Heart right ventricle (tissue), 16 donors: ENCODE measurements around the gene ZACN. TPM values are rescaled to one million over a fixed set of nuclear protein-coding genes. Genes with fewer than 3 reads are reported as not detected.

ENCODE experiments used
- ATAC-seq, 8 donors: fragments of 200-7000 bp; cut with Tn5 transposase; one replicate each; pipeline ENCODE4 v1.9.1; 2020; ENCODE audit warnings: mild to moderate bottlenecking in 8 of 8, moderate library complexity in 8 of 8, moderate number of reproducible peaks in 1 of 8
- DNase-seq, 2 donors: peaks; one replicate each; pipeline ENCODE4 v3.0.0-alpha.2; 2020
- H3K27ac ChIP-seq, 10 donors: fragments of 200-600 bp; sonication (generic) in 2 of 10; one replicate each; pipeline versions ENCODE4 v1.5.0 to v1.8.0; 2020 to 2022; ENCODE audit warnings: mild to moderate bottlenecking in 3 of 10
- H3K27me3 ChIP-seq, 7 donors: fragments of 200-600 bp; one replicate each; pipeline ENCODE4 v1.8.0; 2021 to 2022; ENCODE audit warnings: mild to moderate bottlenecking in 2 of 7
- H3K36me3 ChIP-seq, 9 donors: fragments of 200-600 bp; sonication (generic) in 1 of 9; one replicate each; pipeline versions ENCODE4 v1.5.0 to v1.8.0; 2020 to 2022; ENCODE audit warnings: mild to moderate bottlenecking in 2 of 9
- H3K4me1 ChIP-seq, 9 donors: fragments of 200-600 bp; sonication (generic) in 1 of 9; one replicate each; pipeline versions ENCODE4 v1.5.0 to v1.8.0; 2020 to 2022; ENCODE audit warnings: mild to moderate bottlenecking in 4 of 9
- H3K4me3 ChIP-seq, 10 donors: fragments of 200-600 bp; sonication (generic) in 2 of 10; one replicate each; pipeline versions ENCODE4 v1.5.0 to v1.8.0; 2020 to 2022; ENCODE audit warnings: mild to moderate bottlenecking in 7 of 10, moderate library complexity in 2 of 10
- H3K9me3 ChIP-seq, 11 donors: fragments of 200-600 bp in 10 of 11; sonication (generic) in 2 of 11; one replicate each; pipeline versions ENCODE4 v1.5.0 to v1.8.0; 2013 to 2022; ENCODE audit warnings: mild to moderate bottlenecking in 2 of 11, control low read depth in 1 of 11, moderate library complexity in 1 of 11
- CTCF ChIP-seq, 9 donors: fragments of 200-600 bp; sonication (generic) in 2 of 9; IDR thresholded peaks; one replicate each; pipeline versions ENCODE4 v1.5.0 to v1.8.0; 2021 to 2022; ENCODE audit warnings: antibody characterized with exemption in 9 of 9, mild to moderate bottlenecking in 5 of 9, moderate library complexity in 1 of 9
- WGBS, 2 donors: extraction: QIAGEN DNeasy Blood & Tissue Kit; methylation state at CpG; one replicate each; pipeline ENCODE4 v1.1.7; 2013; ENCODE audit warnings: inconsistent platforms in 1 of 2; 5-methylcytosine and 5-hydroxymethylcytosine counted together
- intact Hi-C, 10 donors: fragments of 100-400 bp; cut with DNase I; formaldehyde crosslinking; loops; one replicate each; pipeline versions ENCODE4 v1.11.1 to v1.14.2; 2022
- polyA plus RNA-seq, 2 donors: library from polyadenylated mRNA; stranded (reverse); fragments of 200-250 nt; gene quantifications; one replicate each; pipeline ENCODE4 v1.2.3, GENCODE V29; 2013
- total RNA-seq, 10 donors: library from RNA; stranded (reverse); fragmentation: NEBNext Ultra II Directional in 3 of 10; extraction: Animal tissue kit (Norgen Biotek cat#: 25700) in 3 of 10; gene quantifications; one replicate each; pipeline versions ENCODE4 v1.2.1 to v1.2.4, GENCODE V29; 2021 to 2023
- donor health status: Arrhythmogenic right ventricular cardiomyopathy.
- donor health status: ischemic (EF 13 %, LVEDD 7.1; RV severe dilation, severe dysfunction).
- donor health status: healthy with polysubstance abuse.
- donor health status: DM: no; HTN: yes; CAD: no.
- donor health status: DM: no; HTN: no; CAD: no.
- donor health status: ischemic (EF 25% LVEDD 6.9; RV normal size, moderate dysfunction).
- donor health status: ischemic (EF 25% LVEDD 5.7; RV mildly dilated, moderate dysfunction).
- donor health status: healthy.
- donor health status: DM: yes; HTN: yes; CAD: no.
- donor health status: Ischemic cardiomyopathy.
- donor health status: ischemic (EF 35%, LVEDD 5.7; RV mildly dilated, moderate dysfunction).
- donor health status: nonischemic (EF 11% LVEDD 7.7; RV severe dilation, severe dysfunction).
- donor health status: DM: yes; HTN: yes; CAD: no.
- donor health status: PGD.
- donor health status: ischemic (EF 29% LVEDD 5.4; RV normal size, mild dysfunction).
- donor health status: nonischemic (EF 23%, LVEDD 6.1; RV moderate dilation, normal function).

Gene ZACN
- total and polyA plus RNA-seq, 12 donors: 1.1 to 1.6 TPM; not detected in 10

DNA sequence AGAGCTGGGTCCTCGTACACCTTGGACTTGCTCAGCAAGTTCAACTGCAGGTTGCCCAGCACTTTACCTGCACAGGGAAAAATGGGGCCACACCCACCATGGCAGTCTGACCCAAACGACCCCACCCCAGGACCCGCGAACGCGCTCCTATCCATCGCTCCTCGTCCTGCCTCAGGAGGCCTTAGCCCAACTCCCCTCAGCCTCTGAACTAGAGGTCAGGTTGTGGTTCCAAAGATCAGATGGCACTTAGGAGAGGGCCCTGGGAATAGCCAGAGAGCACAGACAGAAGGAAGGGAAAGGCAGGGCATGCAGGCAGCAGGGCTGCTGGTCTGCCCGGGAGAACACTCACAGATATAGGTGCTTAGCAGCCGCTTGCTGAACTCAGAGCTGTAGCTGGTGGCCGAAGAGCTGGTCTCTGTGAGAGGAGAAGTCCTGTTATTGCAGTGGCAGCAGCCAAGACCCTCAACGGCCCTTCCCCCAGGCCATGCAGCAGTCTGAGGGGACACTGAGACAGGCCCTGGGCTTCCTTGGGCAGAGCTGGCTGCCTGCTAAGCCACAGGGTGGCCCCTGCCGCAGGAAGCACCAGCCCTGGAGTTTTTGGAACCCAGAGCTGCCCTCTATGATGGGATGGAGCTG lies 6.9 kb downstream of the ZACN start:
- Histone ChIP-seq H3K27ac (no peak overlapping the region), H3K27me3 (no peaks in the 10 kb centered on the region), H3K4me3 (no peak overlapping the region), H3K4me1 (no peaks in the 10 kb centered on the region), H3K9me3 (no peaks in the 10 kb centered on the region), H3K36me3 (peaks cover 0 to 92% (median 67%) of the 10 kb centered on the region in 9 donors)
- no peak for DNase-seq
- no peak for TF ChIP-seq CTCF (IDR thresholded peaks at IDR 0.05)
- intact Hi-C loops: no loop called here
- ATAC-seq: no peak
- 92 to 94% methylated on average over 13 of the region's 13 CpGs for WGBS, 2 donors

DNA sequence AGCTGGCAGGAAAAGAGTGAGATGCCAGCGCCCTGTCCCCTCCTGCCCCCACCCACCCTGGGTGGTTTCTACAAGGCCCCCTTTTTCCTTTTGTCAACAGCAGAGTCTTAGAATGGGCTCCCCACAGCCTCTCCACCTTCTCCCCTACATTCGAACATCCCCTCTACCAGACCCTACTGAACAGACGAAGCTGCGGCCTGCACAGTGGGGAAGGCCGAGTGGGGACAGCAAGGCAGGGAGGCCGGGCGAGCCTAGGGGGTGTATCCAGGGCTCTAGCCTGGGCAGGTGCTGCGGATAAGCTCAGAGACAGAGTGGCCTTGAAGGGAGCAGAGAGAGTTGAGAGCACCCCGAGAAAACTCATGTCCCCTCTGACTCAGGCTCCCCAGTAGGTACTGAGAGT lies 7.4 kb downstream of the ZACN start:
- Histone ChIP-seq H3K4me3 (no peak overlapping the region), H3K4me1 (peaks cover 0 to 1% (median 0%) of the 10 kb centered on the region in 9 donors), H3K27me3 (no peaks in the 10 kb centered on the region), H3K27ac (no peak overlapping the region), H3K9me3 (no peaks in the 10 kb centered on the region), H3K36me3 (peaks cover 0 to 97% (median 70%) of the 10 kb centered on the region in 9 donors)
- ATAC-seq (no peak), DNase-seq (no peak)
- intact Hi-C loops: no loop called here
- no peak for TF ChIP-seq CTCF (IDR thresholded peaks at IDR 0.05)
- 95 to 97% methylated on average over 9 of the region's 9 CpGs for WGBS, 2 donors

DNA sequence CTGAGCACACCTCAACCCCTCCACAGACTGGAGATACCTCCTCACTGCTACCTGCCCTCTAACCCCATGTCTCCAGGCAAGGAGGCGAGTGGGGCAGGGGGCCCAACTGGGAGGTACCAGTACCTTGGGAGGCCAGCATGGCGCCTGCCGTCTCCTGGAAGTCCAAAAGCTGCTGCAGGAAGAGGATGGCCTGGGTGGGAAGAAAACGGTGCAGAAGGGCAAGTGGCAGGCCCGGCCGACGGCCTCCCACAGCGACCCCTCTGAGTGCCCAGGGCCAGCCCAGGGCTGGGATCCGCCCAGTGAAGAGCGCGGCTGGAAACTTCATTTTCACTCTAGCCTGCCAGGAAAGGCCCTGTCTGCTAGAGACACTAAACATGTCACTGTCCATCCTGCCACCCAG lies 8.5 kb downstream of the ZACN start:
- intact Hi-C loops: no loop called here
- no peaks in the 10 kb centered on the region for H3K9me3 ChIP-seq
- H3K27me3 ChIP-seq: no peaks in the 10 kb centered on the region
- H3K4me3 ChIP-seq: no peak overlapping the region
- H3K36me3 ChIP-seq: peaks cover 0 to 100% (median 70%) of the 10 kb centered on the region in 9 donors
- ATAC-seq (no peak), DNase-seq (no peak)
- no peak overlapping the region for H3K27ac ChIP-seq
- 91 to 97% methylated on average over 11 of the region's 11 CpGs for WGBS, 2 donors
- H3K4me1 ChIP-seq: peaks cover 0 to 8% (median 0%) of the 10 kb centered on the region in 9 donors
- no peak for TF ChIP-seq CTCF (IDR thresholded peaks at IDR 0.05)

DNA sequence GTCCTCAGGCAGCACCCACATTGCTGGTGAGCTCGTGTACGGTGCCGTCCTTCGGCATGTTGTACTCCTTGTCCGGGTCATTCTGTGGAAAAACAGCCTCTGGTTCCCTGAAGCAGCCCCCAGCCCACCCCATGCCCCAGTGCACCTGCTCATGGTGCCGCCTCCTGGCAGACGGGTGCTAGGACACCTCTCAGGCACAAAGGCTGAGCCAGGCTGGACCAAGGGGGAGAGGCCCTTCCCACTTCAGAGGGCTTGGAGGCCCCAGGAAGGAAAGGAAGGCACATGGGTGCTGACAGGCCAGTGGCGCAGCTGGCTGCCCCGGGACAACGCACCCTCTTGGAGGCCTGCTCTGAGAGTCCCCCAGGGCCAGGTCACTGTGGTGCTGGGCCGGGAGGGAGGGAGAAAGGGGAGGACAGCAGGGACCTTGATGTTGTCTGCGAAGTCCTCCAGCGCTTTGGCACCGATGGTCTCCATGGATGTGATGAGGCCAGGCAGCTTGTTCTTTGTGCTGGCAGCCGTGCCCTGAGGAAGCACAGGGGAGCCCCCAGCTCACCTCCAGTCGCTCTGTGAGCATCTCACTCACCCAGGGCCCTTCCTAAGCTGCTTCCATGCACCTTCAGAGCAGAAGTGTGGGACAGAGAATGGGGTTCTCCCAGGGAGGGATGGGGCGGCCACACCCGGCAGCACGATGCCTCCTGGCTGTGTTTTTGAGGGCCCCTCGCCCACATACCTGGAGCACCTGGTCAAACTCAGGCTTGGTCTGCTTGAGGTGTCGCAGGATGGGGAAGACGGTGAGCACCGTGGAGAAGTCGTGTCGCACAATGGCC lies 9.3 kb downstream of the ZACN start:
- Histone ChIP-seq H3K9me3 (no peaks in the 10 kb centered on the region), H3K27me3 (no peaks in the 10 kb centered on the region), H3K4me3 (no peak overlapping the region), H3K4me1 (peaks cover 0 to 8% (median 0%) of the 10 kb centered on the region in 9 donors), H3K36me3 (peaks cover 0 to 100% (median 74%) of the 10 kb centered on the region in 9 donors), H3K27ac (no peak overlapping the region)
- WGBS, 2 donors: 85 to 92% methylated on average over 25 of the region's 25 CpGs
- DNase-seq (no peak), ATAC-seq (no peak)
- intact Hi-C loops: no loop called here
- TF ChIP-seq CTCF (IDR thresholded peaks at IDR 0.05): no peak
